Measurements from ENCODE around the gene CPOX. TPM values are rescaled to one million over a fixed set of nuclear protein-coding genes. Genes with fewer than 3 reads are reported as not detected.

Gene CPOX
- total RNA-seq, 1 donor from 2014 or later: 17.5 TPM

DNA sequence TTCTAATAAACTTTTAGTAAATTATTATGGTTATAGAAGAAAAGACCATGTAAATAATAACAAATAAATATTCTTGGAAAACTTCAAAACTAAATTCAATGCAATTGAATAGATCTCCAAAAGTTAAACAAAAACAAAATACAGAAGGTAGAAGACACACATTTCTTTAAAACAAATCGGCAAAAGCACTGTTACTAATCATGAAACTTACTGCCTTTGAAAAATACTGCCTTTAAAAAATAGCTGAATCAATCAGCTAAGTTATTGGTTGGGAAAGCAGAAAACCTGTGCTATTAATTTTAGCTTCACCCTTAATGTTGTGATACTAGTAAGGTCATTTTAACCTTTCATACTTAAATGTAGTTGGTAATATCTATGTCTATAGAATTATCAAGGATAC is 58.7 kb downstream of the CPOX start:
- DNase-seq (ENCODE audit: low spot score): no peak

GRCh38 chr3:98534168-98534567 is 59.2 kb downstream of the CPOX start:
- no peak for DNase-seq (ENCODE audit: low spot score)

GRCh38 chr3:98532709-98533571 is 60.5 kb downstream of the CPOX start:
- no peak for DNase-seq (ENCODE audit: low spot score)

GRCh38 chr3:98532275-98532637 is 61.2 kb downstream of the CPOX start:
- no peak for DNase-seq (ENCODE audit: low spot score)

DNA sequence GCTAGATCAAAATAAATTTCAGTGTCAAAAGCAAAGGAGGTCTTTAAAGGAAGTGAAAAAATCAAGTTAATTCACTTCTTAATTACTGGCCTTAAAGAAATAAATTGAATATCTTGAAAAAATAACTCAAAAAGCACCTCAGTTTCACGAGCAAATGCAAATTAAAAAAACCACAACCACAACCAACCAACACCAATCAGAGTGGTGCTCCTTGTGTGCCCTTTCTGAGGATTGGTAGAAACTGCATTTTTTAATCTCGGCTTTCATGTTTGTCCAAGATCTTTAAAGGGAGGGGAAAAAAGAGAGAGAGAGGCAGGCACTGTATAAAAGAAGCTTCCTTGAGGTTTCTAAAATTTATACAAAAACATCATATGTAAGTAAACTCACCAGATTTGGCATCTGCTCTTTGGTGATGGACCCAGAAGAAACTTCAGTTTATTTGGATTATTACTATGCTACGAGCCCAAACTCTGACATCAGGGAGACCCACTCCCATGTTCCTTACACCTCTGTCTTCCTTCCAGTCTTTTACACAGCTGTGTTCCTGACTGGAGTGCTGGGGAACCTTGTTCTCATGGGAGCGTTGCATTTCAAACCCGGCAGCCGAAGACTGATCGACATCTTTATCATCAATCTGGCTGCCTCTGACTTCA is 61.7 kb downstream of the CPOX start, which contains the start of gene GPR15:
GPR15 (plus strand) TSS at position 357 of the 653 bp plus-strand sequence; CDS start at position 413, 56 bp downstream.
- DNase-seq (ENCODE audit: low spot score): no peak

GRCh38 chr3:98530676-98531075 is 62.7 kb downstream of the CPOX start:
- DNase-seq (ENCODE audit: low spot score): no peak

DNA sequence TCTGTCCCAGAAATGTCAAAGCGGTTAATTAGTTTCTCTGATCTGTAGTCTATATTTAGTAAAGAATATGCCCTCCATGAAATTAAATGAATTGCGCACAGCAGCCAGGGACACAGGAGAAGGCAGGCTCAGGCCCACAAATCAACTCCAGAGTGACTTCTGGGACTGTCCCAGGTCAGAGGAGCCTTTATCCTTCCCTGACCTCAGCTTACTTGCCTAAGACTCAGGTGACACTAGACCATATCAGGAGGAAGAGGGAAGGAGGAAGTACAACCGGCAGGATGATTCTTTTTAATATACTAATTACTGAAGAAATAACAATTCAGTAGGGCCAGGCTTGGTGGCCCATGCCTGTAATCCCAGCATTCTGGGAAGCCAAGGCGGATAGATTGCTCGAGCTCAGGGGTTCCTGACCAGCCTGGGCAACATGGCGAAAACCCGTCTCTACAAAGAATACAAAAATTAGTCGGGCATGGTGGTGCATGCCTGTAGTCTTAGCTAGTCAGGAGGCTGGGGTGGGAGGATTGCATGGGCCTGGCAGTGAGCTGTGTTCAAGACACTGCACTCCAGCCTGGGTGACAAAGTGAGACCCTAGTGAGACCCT is 63.5 kb downstream of the CPOX start:
- no peak for DNase-seq (ENCODE audit: low spot score)

Other genes starting within 250 kb of the CPOX start
- not detected for gene OR5K4, start 239.8 kb downstream of the CPOX start, total RNA-seq
- gene OR5K3, start 202.9 kb downstream of the CPOX start, total RNA-seq: not detected
- not detected for gene OR5K1, start 130.4 kb downstream of the CPOX start, total RNA-seq
- gene OR5K2, start 95.9 kb downstream of the CPOX start, total RNA-seq: not detected
- 90.2 TPM for gene CLDND1, start 70.7 kb downstream of the CPOX start, total RNA-seq
- gene GPR15, start 61.6 kb downstream of the CPOX start, total RNA-seq: 4.0 TPM
- gene ST3GAL6, start 169.7 kb upstream of the CPOX start, total RNA-seq: 7.8 TPM